ENCODE data around the gene LAMA3. TPM values are rescaled to one million over a fixed set of nuclear protein-coding genes. Genes with fewer than 3 reads are reported as not detected.

Gene LAMA3
- total and polyA plus RNA-seq, 2 of the 13 experiments (the other 11 are each of a cell fraction or from before 2014, with no cell fraction given), result 0.45 to 2.2 TPM

GRCh38 chr18:23824669-23825068 is 135.4 kb downstream of the LAMA3 start:
- BruUV-seq (replicated peaks), result no TSS peak
- ATAC-seq (no peak; the same call in 2 of the 3 replicates), FAIRE-seq (no peak), DNase-seq (ENCODE audit: low spot score) (no peak)
- Histone ChIP-seq H3K27me3 (ENCODE audit: control insufficient read depth in 1 of 2, insufficient read depth in 2 of 2, low read length in 2 of 2) (0 out of 5 replicates have a peak, but pooled peaks cover 0 to 2% of the 10 kb centered on the region in 2 experiments), H3K9me3 (ENCODE audit: low read length) (no peaks in the 10 kb centered on the region), H3K4me2 (ENCODE audit: low read depth, low read length) (no peak overlapping the region), H3K36me3 (replicated peaks in 1 of 2; ENCODE audit: control insufficient read depth in 1 of 2, insufficient read depth in 2 of 2, low read length in 2 of 2) (no peaks in the 10 kb centered on the region), H3K79me2 (ENCODE audit: insufficient read depth, low read length) (no peaks in the 10 kb centered on the region), H3K4me1 (ENCODE audit: insufficient read depth, low read length) (peaks cover 16% of the 10 kb centered on the region), H4K20me1 (ENCODE audit: insufficient read depth, low read length) (no peaks in the 10 kb centered on the region), H3K27ac (ENCODE audit: extremely low read length, insufficient read depth, low read length) (no peak overlapping the region), H2AFZ (ENCODE audit: low read length) (no peak overlapping the region), H3K4me3 (replicated peaks in 1 of 3; ENCODE audit: insufficient read depth in 1 of 3, low read depth in 2 of 3, low read length in 3 of 3) (no peak overlapping the region), H3K9ac (ENCODE audit: insufficient read depth, low read depth, low read length) (no peak overlapping the region)
- in situ Hi-C loops (cut with HindIII; ENCODE audit: extremely low pct_ligation_motif_present, low pct_unique_long_range_greater_than_20kb), result loop anchor here (5.0 to 10.0 kb wide), 2 partner anchors 93 to 290 kb away; no protein-coding TSS in a partner anchor
- 19% methylated on average over 1 of the region's 1 CpG for WGBS (ENCODE audit: low lambda C conversion rate)
- intact Hi-C loops (cut with micrococcal nuclease; ENCODE audit: unreplicated experiment), result loop anchor here (1.0 to 2.0 kb wide), 3 partner anchors 94 to 295 kb away; no protein-coding TSS in a partner anchor
- CTCF ChIA-PET (ENCODE audit: low intra/inter-chr PET ratio, low total read pairs), result no interaction called here
- POLR2A ChIA-PET, result no interaction called here
- peak; percentile 25; the same call in 1 of the 2 replicates for TF ChIP-seq CEBPB (IDR thresholded peaks at IDR 0.05; ENCODE audit: borderline replicate concordance, low read depth, low read length)
- no peak for TF ChIP-seq RFXANK (CRISPR knock-in tag; IDR thresholded peaks at IDR 0.05)

GRCh38 chr18:23825496-23825895 is 136.2 kb downstream of the LAMA3 start:
- ChIA-PET POLR2A (no interaction called here), CTCF (ENCODE audit: low intra/inter-chr PET ratio, low total read pairs) (no interaction called here)
- no peaks in the 10 kb centered on the region for H4K20me1 ChIP-seq (ENCODE audit: insufficient read depth, low read length)
- ATAC-seq (no peak), DNase-seq (ENCODE audit: low spot score) (no peak), FAIRE-seq (no peak)
- H3K4me3 ChIP-seq (replicated peaks in 1 of 3; ENCODE audit: insufficient read depth in 1 of 3, low read depth in 2 of 3, low read length in 3 of 3), result no peak overlapping the region
- no peaks in the 10 kb centered on the region for H3K79me2 ChIP-seq (ENCODE audit: insufficient read depth, low read length)
- in situ Hi-C loops (cut with HindIII; ENCODE audit: extremely low pct_ligation_motif_present, low pct_unique_long_range_greater_than_20kb) (loop anchor here (10.0 kb wide), 1 partner anchor 289 kb away; no protein-coding TSS in a partner anchor), intact Hi-C loops (cut with micrococcal nuclease; ENCODE audit: unreplicated experiment) (loop anchor here (2.0 kb wide), 2 partner anchors 93 to 283 kb away; no protein-coding TSS in a partner anchor)
- H3K4me2 ChIP-seq (ENCODE audit: low read depth, low read length), result no peak overlapping the region
- H3K9ac ChIP-seq (ENCODE audit: insufficient read depth, low read depth, low read length), result no peak overlapping the region
- H2AFZ ChIP-seq (ENCODE audit: low read length), result no peak overlapping the region
- 0 out of 5 replicates have a peak, but pooled peaks cover 0 to 2% of the 10 kb centered on the region in 2 experiments for H3K27me3 ChIP-seq (ENCODE audit: control insufficient read depth in 1 of 2, insufficient read depth in 2 of 2, low read length in 2 of 2)
- BruUV-seq (replicated peaks), result no TSS peak
- H3K27ac ChIP-seq (ENCODE audit: extremely low read length, insufficient read depth, low read length), result no peak overlapping the region
- no peaks in the 10 kb centered on the region for H3K9me3 ChIP-seq (ENCODE audit: low read length)
- WGBS (ENCODE audit: low lambda C conversion rate), result 63% methylated on average over 2 of the region's 2 CpGs
- no peak for TF ChIP-seq ELF1 (CRISPR knock-in tag; IDR thresholded peaks at IDR 0.05)
- no peak for TF ChIP-seq ASH2L (IDR thresholded peaks at IDR 0.05; ENCODE audit: insufficient read length, low read depth, low read length)
- no peak for TF ChIP-seq ZNF775 (CRISPR knock-in tag; IDR thresholded peaks at IDR 0.05; ENCODE audit: borderline replicate concordance)
- no peak for TF ChIP-seq GTF2F1 (IDR thresholded peaks at IDR 0.05; ENCODE audit: low read length)
- TF ChIP-seq U2AF1 (optimal IDR thresholded peaks at IDR 0.05; ENCODE audit: low read depth, low read length), result no peak
- TF ChIP-seq KAT7 (CRISPR knock-in tag; IDR thresholded peaks at IDR 0.05; ENCODE audit: borderline replicate concordance), result no peak
- no peak for TF ChIP-seq PRMT3 (CRISPR knock-in tag; IDR thresholded peaks at IDR 0.05; ENCODE audit: borderline replicate concordance, low read depth)
- TF ChIP-seq DBP (CRISPR knock-in tag; IDR thresholded peaks at IDR 0.05; ENCODE audit: not compliant biosample characterization), result no peak
- no peak for TF ChIP-seq MLLT10 (CRISPR knock-in tag; IDR thresholded peaks at IDR 0.05)
- no peak for TF ChIP-seq ZNF138 (CRISPR knock-in tag; IDR thresholded peaks at IDR 0.05; ENCODE audit: low read depth)
- H3K4me1 ChIP-seq (ENCODE audit: insufficient read depth, low read length), result peaks cover 16% of the 10 kb centered on the region
- no peaks in the 10 kb centered on the region for H3K36me3 ChIP-seq (replicated peaks in 1 of 2; ENCODE audit: control insufficient read depth in 1 of 2, insufficient read depth in 2 of 2, low read length in 2 of 2)
